ENCODE data around the gene OR51A7.
"Not testable (repeated sequence)": the region's sequence is repeated elsewhere in the genome, so short reads cannot be mapped to it uniquely, and the experiment has no call there.

Gene OR51A7

DNA sequence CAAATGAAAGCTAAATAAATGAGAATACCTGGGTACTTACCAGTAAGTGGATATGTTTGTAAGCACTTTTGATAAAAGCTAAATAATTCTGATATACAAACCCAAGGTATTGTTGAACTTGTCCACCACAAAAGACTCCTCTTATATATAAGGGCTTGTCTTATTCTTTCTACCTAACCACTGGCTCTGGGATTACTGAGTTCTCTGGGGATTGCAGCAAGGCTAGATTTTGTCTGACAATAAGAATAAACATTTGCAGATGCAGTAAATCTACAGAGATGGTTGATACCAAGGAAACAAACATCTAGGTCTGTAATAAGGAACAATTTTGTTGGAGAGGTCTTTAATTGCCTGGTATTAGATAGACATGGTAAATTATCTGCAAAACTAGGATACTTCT is 43.9 kb downstream of the OR51A7 start, which contains the start of gene OR51A4:
Gene OR51A4 (minus strand): TSS at position 101 of the 400 bp plus-strand sequence. CDS start 505 bp downstream, outside the sequence.
- no peak for DNase-seq (ENCODE audit: low read depth in 1 of 2, low spot score in 1 of 2)

DNA sequence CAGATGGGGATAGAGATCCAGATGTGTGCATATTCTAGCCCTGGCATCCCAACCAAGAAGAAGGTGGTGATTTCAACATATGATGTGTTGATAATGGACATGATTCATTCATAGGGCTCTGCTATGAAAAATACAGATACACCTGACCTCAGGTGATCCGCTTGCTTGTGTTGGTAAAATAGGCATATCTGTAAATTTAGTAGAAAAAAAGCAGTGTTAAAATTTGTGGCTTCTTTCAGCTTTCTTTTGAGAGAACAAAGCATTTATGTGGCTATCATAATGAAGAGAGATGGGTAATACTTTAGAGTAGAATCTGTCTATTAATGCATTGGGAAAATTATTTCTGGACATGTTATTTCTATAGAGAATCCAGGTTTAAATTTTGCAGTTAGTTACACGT is 52.0 kb downstream of the OR51A7 start, which contains the start of gene OR51A2:
Gene OR51A2 (minus strand): TSS at position 101 of the 400 bp plus-strand sequence. CDS start 0 bp downstream, at position 101.
- not testable (repeated sequence) for DNase-seq (ENCODE audit: low read depth in 1 of 2, low spot score in 1 of 2)

DNA sequence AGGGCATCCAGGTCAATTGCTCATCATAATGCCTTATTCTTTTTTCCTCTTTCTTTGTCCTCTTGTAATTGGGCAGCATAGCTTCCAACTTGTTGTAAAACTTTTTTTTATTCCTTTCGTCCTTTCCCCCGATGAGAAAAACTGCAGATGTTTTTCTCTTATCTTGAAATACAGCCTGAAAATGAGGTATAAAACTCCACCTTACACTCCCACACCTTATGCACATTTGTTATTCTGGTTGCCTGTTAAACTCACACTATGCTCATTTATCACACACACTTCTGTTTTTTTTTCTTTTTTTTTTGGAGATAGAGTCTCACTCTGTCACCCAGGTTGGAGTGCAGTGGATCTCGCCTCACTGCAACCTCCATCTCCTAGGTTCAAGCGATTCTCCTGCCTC is 53.8 kb downstream of the OR51A7 start:
- DNase-seq (ENCODE audit: low read depth in 1 of 2, low spot score in 1 of 2), result no peak

Data from stimulated activated CD4-positive, alpha-beta T cell treated with anti-CD3 and anti-CD28 coated beads, Interleukin-15, amount 100 ng/mL, for 1 hour (primary cell).